Neural progenitor cell (in vitro differentiated cells): ENCODE measurements around the gene MDM2. TPM values are rescaled to one million over a fixed set of nuclear protein-coding genes. Genes with fewer than 3 reads are reported as not detected.

Experiments
- DNase-seq: peaks from one replicate; pipeline ENCODE4 v3.0.0-alpha.2; 2016; ENCODE audit warnings: low spot score
- H2AFZ ChIP-seq: fragments of 200-600 bp; sonication (generic); replicated peaks from 2 replicates; pipeline ENCODE4 v1.6.1; 2016; ENCODE audit warnings: antibody characterized with exemption
- H3F3A ChIP-seq: fragments of 200-600 bp; sonication (generic); 2 replicates; pipeline ENCODE4 v1.6.1; 2016; ENCODE audit warnings: antibody characterized with exemption, low read depth
- H3K27ac ChIP-seq: fragments of 200-600 bp; sonication (generic); 2 replicates; pipeline ENCODE4 v1.5.1; 2016; ENCODE audit warnings: mild to moderate bottlenecking
- H3K27me3 ChIP-seq: fragments of 200-600 bp; sonication (generic); 2 replicates; pipeline ENCODE4 v1.6.1; 2016; ENCODE audit warnings: mild to moderate bottlenecking, moderate library complexity
- H3K36me3 ChIP-seq: fragments of 200-600 bp; sonication (generic); 2 replicates; pipeline ENCODE4 v1.5.1; 2016
- H3K4me1 ChIP-seq: fragments of 200-600 bp; sonication (generic); 2 replicates; pipeline ENCODE4 v1.6.1; 2016; ENCODE audit warnings: mixed run types
- H3K4me2 ChIP-seq: fragments of 200-600 bp; sonication (generic); 2 replicates; pipeline ENCODE4 v1.6.1; 2016
- H3K4me3 ChIP-seq: fragments of 200-600 bp; sonication (generic); 2 replicates; pipeline ENCODE4 v1.5.1; 2016
- H3K79me2 ChIP-seq: fragments of 200-600 bp; sonication (generic); 2 replicates; pipeline ENCODE4 v1.6.1; 2016; ENCODE audit warnings: low read depth
- H3K9ac ChIP-seq: fragments of 200-600 bp; sonication (generic); 2 replicates; pipeline ENCODE4 v1.6.1; 2016
- H3K9me3 ChIP-seq: fragments of 200-600 bp; sonication (generic); 2 replicates; pipeline ENCODE4 v1.5.1; 2016; ENCODE audit warnings: low read depth
- H4K20me1 ChIP-seq: fragments of 200-600 bp; sonication (generic); 2 replicates; pipeline ENCODE4 v1.6.1; 2016; ENCODE audit warnings: low read depth
- H3K27ac Mint-ChIP-seq: 3 replicates; pipeline ENCODE4 v1.8.0; 2021; ENCODE audit warnings: mixed read lengths
- H3K27me3 Mint-ChIP-seq: 2 replicates; pipeline ENCODE4 v1.8.0; 2022; ENCODE audit warnings: low read depth, mild to moderate bottlenecking, inconsistent platforms, moderate library complexity, mixed read lengths; ENCODE audit not compliant: insufficient read depth
- H3K36me3 Mint-ChIP-seq: 3 replicates; pipeline ENCODE4 v1.8.0; 2021; ENCODE audit warnings: mixed read lengths
- H3K4me1 Mint-ChIP-seq: 3 replicates; pipeline ENCODE4 v1.8.0; 2021; ENCODE audit warnings: mixed read lengths
- H3K4me3 Mint-ChIP-seq: 3 replicates; pipeline ENCODE4 v1.8.0; 2021; ENCODE audit warnings: mild to moderate bottlenecking, moderate library complexity, mixed read lengths
- H3K9me3 Mint-ChIP-seq: 3 replicates; pipeline ENCODE4 v1.8.0; 2020; ENCODE audit warnings: mixed read lengths
- CTCF ChIP-seq: fragments of 200-600 bp; sonication (generic); IDR thresholded peaks from 2 replicates; pipeline ENCODE4 v1.5.1; 2017; ENCODE audit warnings: antibody characterized with exemption, mild to moderate bottlenecking
- EZH2 ChIP-seq: fragments of 200-600 bp; sonication (generic); IDR thresholded peaks from 2 replicates; pipeline ENCODE4 v1.6.1; 2017; ENCODE audit warnings: antibody characterized with exemption, mild to moderate bottlenecking, moderate library complexity
- EZH2phosphoT487 ChIP-seq: fragments of 200-600 bp; sonication (generic); IDR thresholded peaks from 2 replicates; pipeline ENCODE4 v1.6.1; 2017; ENCODE audit warnings: antibody characterized with exemption
- total RNA-seq: library from RNA; depleted of rRNA; stranded (reverse); fragments of >200 nt; gene quantifications from 2 replicates; pipeline ENCODE4 v1.2.3, GENCODE V29; 2015; ENCODE audit warnings: low replicate concordance

MDM2 gene
- total RNA-seq, 1 donor from 2014 or later, result 93.8 TPM

DNA sequence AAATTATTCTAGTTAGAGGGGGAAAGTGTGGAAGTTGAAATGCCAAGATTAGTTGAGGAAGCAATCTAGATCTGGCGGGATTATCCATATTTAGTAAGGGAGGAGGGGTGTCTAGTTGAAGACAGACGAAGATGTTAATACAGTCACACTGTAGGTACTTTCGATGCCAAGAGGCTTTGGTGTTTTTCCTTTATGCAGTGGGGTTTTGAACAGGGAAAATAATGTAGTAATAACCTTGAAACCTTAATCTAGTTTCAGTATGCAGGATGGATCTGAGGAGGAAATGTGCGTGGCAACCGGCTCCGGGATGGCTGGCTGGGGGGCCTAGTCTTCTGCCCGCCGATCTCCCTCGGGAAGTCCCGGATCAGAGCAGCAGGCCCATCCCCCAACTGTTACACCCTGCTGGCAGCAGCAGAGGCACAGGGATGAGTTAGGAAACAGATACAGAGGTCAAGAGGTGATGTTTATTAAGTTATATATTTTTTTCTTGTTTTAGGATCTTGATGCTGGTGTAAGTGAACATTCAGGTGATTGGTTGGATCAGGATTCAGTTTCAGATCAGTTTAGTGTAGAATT lies 27.4 kb downstream of the MDM2 start:
- Mint-ChIP-seq H3K4me3 (no peak overlapping the region), H3K27ac (no peak overlapping the region), H3K4me1 (peaks cover 3% of the 10 kb centered on the region), H3K27me3 (no peaks in the 10 kb centered on the region), H3K36me3 (peaks cover 24% of the 10 kb centered on the region), H3K9me3 (no peaks in the 10 kb centered on the region)
- Histone ChIP-seq H3F3A (peaks cover 7% of the 10 kb centered on the region), H3K79me2 (peaks cover 7% of the 10 kb centered on the region), H3K4me1 (peaks cover 6% of the 10 kb centered on the region), H4K20me1 (peaks cover 5% of the 10 kb centered on the region), H3K36me3 (peaks cover 28% of the 10 kb centered on the region), H2AFZ (no peak overlapping the region), H3K27me3 (no peaks in the 10 kb centered on the region), H3K9me3 (no peaks in the 10 kb centered on the region), H3K27ac (no peak overlapping the region), H3K4me3 (no peak overlapping the region), H3K4me2 (no peak overlapping the region), H3K9ac (no peak overlapping the region)
- TF ChIP-seq CTCF (no peak), EZH2 (no peak)
- peak; percentile 15 for DNase-seq

GRCh38 chr12:68837215-68837614 lies 29.2 kb downstream of the MDM2 start:
- TF ChIP-seq EZH2phosphoT487, result no peak
- no peak for TF ChIP-seq CTCF
- TF ChIP-seq EZH2, result no peak
- Histone ChIP-seq H3F3A (peaks cover 7% of the 10 kb centered on the region), H4K20me1 (peaks cover 5% of the 10 kb centered on the region), H3K9ac (no peak overlapping the region), H3K79me2 (peaks cover 7% of the 10 kb centered on the region), H3K4me1 (peaks cover 6% of the 10 kb centered on the region), H3K4me2 (no peak overlapping the region), H2AFZ (no peak overlapping the region), H3K4me3 (no peak overlapping the region), H3K27me3 (no peaks in the 10 kb centered on the region), H3K36me3 (peaks cover 30% of the 10 kb centered on the region), H3K27ac (no peak overlapping the region), H3K9me3 (no peaks in the 10 kb centered on the region)
- no peak overlapping the region for H3K4me3 Mint-ChIP-seq
- no peaks in the 10 kb centered on the region for H3K9me3 Mint-ChIP-seq
- H3K36me3 Mint-ChIP-seq, result peaks cover 27% of the 10 kb centered on the region
- H3K4me1 Mint-ChIP-seq, result peaks cover 3% of the 10 kb centered on the region
- no peak for DNase-seq
- H3K27me3 Mint-ChIP-seq, result no peaks in the 10 kb centered on the region
- no peak overlapping the region for H3K27ac Mint-ChIP-seq

DNA sequence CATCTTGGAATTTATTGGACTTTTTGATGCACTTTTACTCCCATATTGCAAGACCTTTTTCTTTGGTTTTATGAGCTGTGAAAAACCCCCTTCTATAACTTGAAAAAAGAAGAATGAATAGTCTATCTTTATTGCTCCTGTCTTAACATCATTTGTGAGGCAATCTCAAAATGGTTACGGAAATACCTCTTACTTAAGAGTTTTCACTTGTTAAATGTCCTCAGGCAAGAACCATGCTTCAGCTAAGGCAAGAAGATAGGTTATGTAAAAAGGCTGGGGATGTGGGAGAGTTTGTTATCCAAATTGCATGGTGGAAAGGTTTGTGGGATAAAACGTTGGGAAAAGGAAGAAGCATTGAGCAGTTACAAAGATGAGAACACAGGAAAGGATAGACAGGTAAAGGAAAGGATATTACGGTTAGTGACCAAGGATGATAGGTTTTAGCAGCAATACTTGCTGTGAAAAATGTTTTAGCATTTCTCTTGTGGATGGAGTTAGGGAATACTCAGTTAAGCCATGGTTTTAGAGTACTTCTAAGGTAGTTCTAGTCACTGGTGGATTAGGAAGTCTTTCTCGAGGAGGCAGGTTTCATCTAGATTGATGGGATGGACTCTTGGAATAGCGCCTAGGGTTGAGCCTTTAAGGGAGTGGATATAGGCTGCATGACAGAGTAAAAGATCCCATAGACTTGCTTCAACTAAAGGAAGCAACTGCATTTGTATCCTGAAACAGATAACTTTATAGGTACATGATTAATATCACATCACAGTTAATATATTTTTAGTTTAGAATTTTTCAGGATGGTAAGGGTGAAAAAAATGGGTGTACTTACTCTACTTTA lies 30.3 kb downstream of the MDM2 start:
- Mint-ChIP-seq H3K9me3 (no peaks in the 10 kb centered on the region), H3K4me1 (peaks cover 3% of the 10 kb centered on the region), H3K27me3 (no peaks in the 10 kb centered on the region), H3K27ac (no peak overlapping the region), H3K4me3 (no peak overlapping the region), H3K36me3 (peaks cover 27% of the 10 kb centered on the region)
- H3K27me3 ChIP-seq, result no peaks in the 10 kb centered on the region
- no peak overlapping the region for H3K9ac ChIP-seq
- TF ChIP-seq EZH2phosphoT487 (no peak), CTCF (no peak), EZH2 (no peak)
- no peak overlapping the region for H2AFZ ChIP-seq
- no peak overlapping the region for H3K27ac ChIP-seq
- H3F3A ChIP-seq, result peaks cover 7% of the 10 kb centered on the region
- H4K20me1 ChIP-seq, result peaks cover 5% of the 10 kb centered on the region
- peaks cover 7% of the 10 kb centered on the region for H3K79me2 ChIP-seq
- no peak overlapping the region for H3K4me3 ChIP-seq
- no peak overlapping the region for H3K4me2 ChIP-seq
- H3K9me3 ChIP-seq, result no peaks in the 10 kb centered on the region
- H3K4me1 ChIP-seq, result peaks cover 6% of the 10 kb centered on the region
- H3K36me3 ChIP-seq, result peaks cover 28% of the 10 kb centered on the region
- no peak for DNase-seq
